Fibroblast of mammary gland (primary cell): ENCODE measurements around the gene PSMA2.
"Not testable (repeated sequence)": the region's sequence is repeated elsewhere in the genome, so short reads cannot be mapped to it uniquely, and the experiment has no call there.

ENCODE experiments used
- DNase-seq: peaks from one replicate; pipeline ENCODE4 v3.0.0-alpha.2; 2010; ENCODE audit warnings: low read depth
- H3K4me3 ChIP-seq: 2 replicates; pipeline ENCODE4 v1.5.1; 2011; ENCODE audit warnings: low read depth, mild to moderate bottlenecking, low read length, moderate library complexity; ENCODE audit not compliant: control insufficient read depth
- CTCF ChIP-seq: conservative IDR thresholded peaks from 2 replicates; pipeline ENCODE4 v1.5.1; 2011; ENCODE audit warnings: low read depth, low read length, inconsistent platforms; ENCODE audit not compliant: control insufficient read depth, insufficient read depth

The PSMA2 gene

GRCh38 chr7:42893346-42894240 is 38.4 kb downstream of the PSMA2 start:
- DNase-seq = no peak
- no peak overlapping the region for H3K4me3 ChIP-seq
- no peak for TF ChIP-seq CTCF

GRCh38 chr7:42886893-42887505 is 45.0 kb downstream of the PSMA2 start:
- TF ChIP-seq CTCF = no peak
- H3K4me3 ChIP-seq = no peak overlapping the region
- no peak for DNase-seq

GRCh38 chr7:42886129-42886528 is 45.8 kb downstream of the PSMA2 start:
- peak; percentile 32 for DNase-seq
- no peak overlapping the region for H3K4me3 ChIP-seq

GRCh38 chr7:42885183-42885582 is 46.8 kb downstream of the PSMA2 start:
- DNase-seq, H3K4me3 ChIP-seq: not testable (repeated sequence)

More at GRCh38 chr7:42886129-42886528, 45.8 kb downstream of the PSMA2 start:
- peak; percentile 46 for TF ChIP-seq CTCF

GRCh38 chr7:42883950-42884349 is 48.0 kb downstream of the PSMA2 start:
- no peak for TF ChIP-seq CTCF
- peak; percentile 33 for DNase-seq
- H3K4me3 ChIP-seq = no peak overlapping the region

- TF ChIP-seq CTCF = no peak
- no peak for DNase-seq
- no peak overlapping the region for H3K4me3 ChIP-seq
Observed at GRCh38 chr7:42880392-42880791, 51.6 kb downstream of the PSMA2 start.

- no peak overlapping the region for H3K4me3 ChIP-seq
- TF ChIP-seq CTCF = no peak
- no peak for DNase-seq
Observed at GRCh38 chr7:42878303-42878702, 53.7 kb downstream of the PSMA2 start.
